Neural cell (in vitro differentiated cells): ENCODE data around the gene RS1. TPM values are rescaled to one million over a fixed set of nuclear protein-coding genes. Genes with fewer than 3 reads are reported as not detected.

ENCODE experiments used
- H2AFZ ChIP-seq: fragments of 200-600, 300-800 bp; sonication (generic), shearing (Covaris generic); 2 replicates; pipeline ENCODE4 v1.6.0; 2014; ENCODE audit warnings: low read depth, mild to moderate bottlenecking, antibody characterized with exemption, low read length, moderate library complexity
- H3F3A ChIP-seq: fragments of 200-600 bp; shearing (Covaris generic); 2 replicates; pipeline ENCODE4 v1.6.1; 2016; ENCODE audit warnings: mild to moderate bottlenecking, moderate library complexity, mixed read lengths, antibody characterized with exemption, low read length; ENCODE audit not compliant: insufficient read depth, poor library complexity, severe bottlenecking
- H3K27ac ChIP-seq: fragments of 200-600, 300-800 bp; sonication (generic), shearing (Covaris generic); 2 replicates; pipeline ENCODE4 v1.5.1; 2014; ENCODE audit warnings: mild to moderate bottlenecking, low read length, moderate library complexity
- H3K27me3 ChIP-seq: fragments of 300-800, 200-600 bp; sonication (generic), shearing (Covaris generic); 2 replicates; pipeline ENCODE4 v1.6.0; 2014; ENCODE audit warnings: mild to moderate bottlenecking, low read depth, low read length, moderate library complexity; ENCODE audit not compliant: insufficient read depth
- H3K36me3 ChIP-seq: fragments of 300-800, 200-600 bp; sonication (generic), shearing (Covaris generic); 2 replicates; pipeline ENCODE4 v1.5.1; 2014; ENCODE audit warnings: mild to moderate bottlenecking, antibody characterized with exemption, low read length, moderate library complexity; ENCODE audit not compliant: insufficient read depth
- H3K4me2 ChIP-seq: fragments of 300-800, 200-600 bp; sonication (generic), shearing (Covaris generic); 2 replicates; pipeline ENCODE4 v1.6.0; 2014; ENCODE audit warnings: mild to moderate bottlenecking, low read length
- H3K4me3 ChIP-seq: fragments of 300-800, 200-600 bp; sonication (generic), shearing (Covaris generic); 2 replicates; pipeline ENCODE4 v1.5.1; 2014; ENCODE audit warnings: mild to moderate bottlenecking, low read length, moderate library complexity
- H3K79me2 ChIP-seq: fragments of 200-600 bp; shearing (Covaris generic); replicated peaks from 2 replicates; pipeline ENCODE4 v1.6.0; 2014; ENCODE audit warnings: mild to moderate bottlenecking, low read length, moderate library complexity; ENCODE audit not compliant: insufficient read depth
- H3K9ac ChIP-seq: fragments of 300-800, 200-600 bp; sonication (generic), shearing (Covaris generic); 2 replicates; pipeline ENCODE4 v1.6.1; 2016; ENCODE audit warnings: mild to moderate bottlenecking, low read length, mixed read lengths
- H3K9me2 ChIP-seq: fragments of 200-600 bp; shearing (Covaris generic); 2 replicates; pipeline ENCODE4 v1.6.1; 2016; ENCODE audit warnings: mild to moderate bottlenecking, low read length, mixed read lengths; ENCODE audit not compliant: insufficient read depth
- H3K9me3 ChIP-seq: fragments of 200-600, 300-800 bp; sonication (generic), shearing (Covaris generic); 2 replicates; pipeline ENCODE4 v1.6.1; 2016; ENCODE audit warnings: mild to moderate bottlenecking, mixed run types, low read length, moderate library complexity, mixed read lengths
- H4K20me1 ChIP-seq: fragments of 200-600 bp; shearing (Covaris generic); 2 replicates; pipeline ENCODE4 v1.6.1; 2016; ENCODE audit warnings: mild to moderate bottlenecking, mixed run types; ENCODE audit not compliant: insufficient read depth
- CTCF ChIP-seq: fragments of 450-650 bp; IDR thresholded peaks from 2 replicates; pipeline ENCODE4 v1.5.1; 2014; ENCODE audit warnings: antibody characterized with exemption, mild to moderate bottlenecking, moderate library complexity; ENCODE audit not compliant: poor library complexity, severe bottlenecking
- EP300 ChIP-seq: fragments of 450-650 bp; conservative IDR thresholded peaks from 2 replicates; pipeline ENCODE4 v1.6.1; 2014; ENCODE audit warnings: antibody characterized with exemption, mild to moderate bottlenecking, moderate library complexity; ENCODE audit not compliant: poor library complexity, severe bottlenecking
- EZH2 ChIP-seq: fragments of 200-600, 300-800 bp; shearing (Covaris generic), sonication (generic); IDR thresholded peaks from 2 replicates; pipeline ENCODE4 v1.6.1; 2014; ENCODE audit warnings: antibody characterized with exemption, low read length, borderline replicate concordance, mild to moderate bottlenecking; ENCODE audit not compliant: insufficient read depth, poor library complexity, severe bottlenecking
- MXI1 ChIP-seq: fragments of 450-650 bp; conservative IDR thresholded peaks from 2 replicates; pipeline ENCODE4 v1.6.1; 2014; ENCODE audit warnings: antibody characterized with exemption, mild to moderate bottlenecking; ENCODE audit not compliant: poor library complexity, severe bottlenecking
- POLR2AphosphoS5 ChIP-seq: IDR thresholded peaks from 2 replicates; pipeline ENCODE4 v1.6.1; 2012
- RAD21 ChIP-seq: fragments of 450-650 bp; conservative IDR thresholded peaks from 2 replicates; pipeline ENCODE4 v1.6.1; 2014; ENCODE audit warnings: antibody characterized with exemption, mild to moderate bottlenecking, moderate library complexity
- REST ChIP-seq: IDR thresholded peaks from 2 replicates; pipeline ENCODE4 v1.6.1; 2012; ENCODE audit warnings: borderline replicate concordance
- SMC3 ChIP-seq: fragments of 450-650 bp; conservative IDR thresholded peaks from 2 replicates; pipeline ENCODE4 v1.6.1; 2014; ENCODE audit warnings: antibody characterized with exemption, mild to moderate bottlenecking, moderate library complexity; ENCODE audit not compliant: poor library complexity
- TAF1 ChIP-seq: IDR thresholded peaks from 2 replicates; pipeline ENCODE4 v1.6.1; 2012; ENCODE audit warnings: low read depth
- polyA plus RNA-seq: library from polyadenylated mRNA; depleted of rRNA; stranded (reverse); fragments of >200 nt; gene quantifications from 2 replicates; pipeline ENCODE4 v1.2.3, GENCODE V29; 2014

Gene RS1
- polyA plus RNA-seq, 1 donor from 2014 or later, result not detected

- H3K4me3 ChIP-seq, result no peak overlapping the region
- no peaks in the 10 kb centered on the region for H4K20me1 ChIP-seq
- TF ChIP-seq RAD21 (no peak), SMC3 (no peak), TAF1 (no peak), POLR2AphosphoS5 (no peak), EP300 (no peak), REST (no peak), MXI1 (no peak), EZH2 (no peak), CTCF (no peak)
Measured at GRCh38 chrX:18639280-18639679, 32.6 kb downstream of the RS1 start.

GRCh38 chrX:18638398-18638797, 33.5 kb downstream of the RS1 start:
- Histone ChIP-seq H3F3A (no peaks in the 10 kb centered on the region), H3K4me3 (no peak overlapping the region), H3K9me2 (no peaks in the 10 kb centered on the region), H3K9me3 (no peaks in the 10 kb centered on the region), H2AFZ (no peak overlapping the region), H3K79me2 (no peaks in the 10 kb centered on the region), H3K27ac (no peak overlapping the region), H3K4me2 (no peak overlapping the region), H3K9ac (no peak overlapping the region), H3K36me3 (no peaks in the 10 kb centered on the region), H4K20me1 (no peaks in the 10 kb centered on the region), H3K27me3 (no peaks in the 10 kb centered on the region)
- TF ChIP-seq MXI1, result no peak

More at GRCh38 chrX:18639280-18639679, 32.6 kb downstream of the RS1 start:
- H3K9me3 ChIP-seq, result no peaks in the 10 kb centered on the region
- no peak overlapping the region for H3K9ac ChIP-seq
- H2AFZ ChIP-seq, result no peak overlapping the region
- H3K27ac ChIP-seq, result no peak overlapping the region
- H3K27me3 ChIP-seq, result no peaks in the 10 kb centered on the region
- no peak overlapping the region for H3K4me2 ChIP-seq
- H3K79me2 ChIP-seq, result no peaks in the 10 kb centered on the region
- H3K36me3 ChIP-seq, result no peaks in the 10 kb centered on the region
- no peaks in the 10 kb centered on the region for H3K9me2 ChIP-seq
- no peaks in the 10 kb centered on the region for H3F3A ChIP-seq

- Histone ChIP-seq H3K4me2 (no peak overlapping the region), H3K9me2 (no peaks in the 10 kb centered on the region), H3K79me2 (no peaks in the 10 kb centered on the region), H2AFZ (no peak overlapping the region), H3F3A (no peaks in the 10 kb centered on the region), H3K36me3 (no peaks in the 10 kb centered on the region), H3K4me3 (no peak overlapping the region), H3K27ac (no peak overlapping the region), H3K9ac (no peak overlapping the region), H3K9me3 (no peaks in the 10 kb centered on the region), H4K20me1 (no peaks in the 10 kb centered on the region), H3K27me3 (no peaks in the 10 kb centered on the region)
- no peak for TF ChIP-seq EP300
- TF ChIP-seq EZH2, result no peak
- TF ChIP-seq TAF1, result no peak
- no peak for TF ChIP-seq CTCF
- no peak for TF ChIP-seq RAD21
- no peak for TF ChIP-seq POLR2AphosphoS5
- TF ChIP-seq REST, result no peak
- no peak for TF ChIP-seq SMC3
- no peak for TF ChIP-seq MXI1
Measured at GRCh38 chrX:18630934-18631333, 41.0 kb downstream of the RS1 start.
